GM18873 (cell line): ENCODE measurements around the gene GPR65.

Experiments used
- ATAC-seq: cut with Tn5 transposase; IDR thresholded peaks from one replicate; pipeline ENCODE4 v1.9.1; 2021; ENCODE audit warnings: mild to moderate bottlenecking, moderate library complexity, moderate number of reproducible peaks; ENCODE audit not compliant: unreplicated experiment, low FRiP score

The GPR65 gene

GRCh38 chr14:88036422-88036821, 31.5 kb downstream of the GPR65 start:
- no peak for ATAC-seq

DNA sequence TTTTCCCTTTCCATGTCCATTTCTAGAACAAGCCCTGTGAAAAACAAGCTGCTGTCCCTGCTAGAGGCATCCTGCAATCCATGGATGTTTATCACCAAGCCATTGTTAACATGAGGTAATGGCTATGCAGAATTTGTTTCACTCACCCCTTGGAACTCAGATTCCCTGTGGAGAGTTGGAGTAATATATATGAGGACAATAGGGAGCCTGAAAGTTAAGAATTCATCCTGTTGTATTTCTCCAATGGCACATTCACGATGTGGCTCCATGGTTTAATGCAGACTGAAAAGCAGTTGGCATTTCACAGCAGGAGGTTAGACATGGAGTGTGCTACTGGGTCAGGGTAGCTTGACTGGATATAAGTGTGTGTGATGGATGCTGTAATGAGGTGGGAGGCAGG, 32.4 kb downstream of the GPR65 start:
- no peak for ATAC-seq

DNA sequence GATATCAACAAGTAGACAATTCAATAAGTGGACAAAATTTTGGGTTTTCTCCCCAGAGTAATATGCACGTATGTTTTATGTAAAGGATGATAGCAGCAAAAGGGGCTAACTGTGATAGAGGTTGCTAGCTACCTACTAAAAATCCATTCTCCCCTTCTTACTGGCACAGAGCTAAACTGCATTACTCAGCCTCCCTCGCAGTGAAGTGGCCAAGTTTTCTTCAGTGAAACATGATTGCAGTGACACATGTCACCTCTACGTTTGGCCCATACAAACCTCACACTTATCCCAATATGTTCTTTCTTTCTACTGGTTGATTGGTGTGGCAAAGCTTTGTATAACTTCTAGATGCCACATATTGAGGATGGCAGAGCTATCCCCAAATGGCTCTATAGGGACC, 34.3 kb downstream of the GPR65 start:
- ATAC-seq, result no peak

DNA sequence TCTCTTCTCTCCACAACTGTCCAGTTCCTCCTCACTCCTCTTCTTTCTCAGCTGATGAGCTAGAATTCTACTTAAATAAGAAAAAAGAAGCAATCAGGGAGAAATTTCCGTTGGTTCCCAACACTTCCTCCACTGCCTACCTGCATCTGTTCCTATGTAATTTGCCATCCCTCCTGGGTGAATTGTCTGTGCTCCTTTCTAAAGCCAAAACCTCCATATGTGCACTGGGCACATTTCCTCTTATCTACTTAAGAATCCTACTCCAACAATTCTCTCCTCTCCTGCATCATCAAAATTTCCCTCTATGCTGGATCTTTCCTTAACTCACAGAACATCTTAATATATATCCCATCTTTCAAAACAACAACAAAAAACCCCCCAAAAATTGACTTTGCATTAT, 35.2 kb downstream of the GPR65 start:
- no peak for ATAC-seq

GRCh38 chr14:88043529-88044443, 38.9 kb downstream of the GPR65 start:
- no peak for ATAC-seq

GRCh38 chr14:88044444-88044758, 39.5 kb downstream of the GPR65 start:
- no peak for ATAC-seq

GRCh38 chr14:88044776-88045446, 40.0 kb downstream of the GPR65 start:
- ATAC-seq, result peak; percentile 85

DNA sequence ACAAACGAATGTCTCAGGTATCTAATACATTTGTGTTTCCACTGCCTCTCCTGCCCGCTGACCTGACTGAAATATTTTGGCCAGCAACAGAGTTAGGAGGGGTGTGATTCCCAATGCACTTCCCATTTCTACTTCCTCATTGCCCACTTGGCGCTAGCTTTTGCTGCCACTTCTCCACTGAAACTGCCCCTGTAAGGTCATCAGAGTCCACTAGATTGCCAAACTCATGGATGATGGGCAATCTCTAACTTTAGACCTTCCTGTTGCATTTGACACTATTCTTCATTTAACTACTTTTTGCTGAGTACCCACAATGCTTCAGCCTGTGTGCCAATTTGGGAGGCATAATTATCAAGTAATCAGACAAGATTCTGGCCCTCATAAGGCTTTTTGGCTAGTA, 40.8 kb downstream of the GPR65 start:
- ATAC-seq, result no peak

DNA sequence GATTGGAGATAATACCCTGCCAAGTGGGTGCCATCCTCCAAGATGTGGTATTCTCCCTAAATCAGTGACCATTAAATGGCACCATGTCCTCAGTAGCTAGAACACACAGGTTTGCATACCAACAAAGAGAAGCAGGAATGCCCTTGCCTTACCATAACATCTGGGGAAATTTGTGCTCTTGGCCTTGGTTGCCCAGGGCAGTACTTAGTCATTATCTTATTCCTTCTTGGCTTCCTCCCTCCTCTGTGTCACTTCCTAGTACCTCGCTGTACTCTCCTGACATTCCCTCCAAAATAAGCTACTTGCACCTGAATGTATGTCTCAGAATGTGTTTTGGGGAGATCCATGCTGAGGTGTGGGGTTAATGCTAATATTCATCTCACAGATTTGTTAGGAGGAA, 43.4 kb downstream of the GPR65 start:
- ATAC-seq, result no peak

DNA sequence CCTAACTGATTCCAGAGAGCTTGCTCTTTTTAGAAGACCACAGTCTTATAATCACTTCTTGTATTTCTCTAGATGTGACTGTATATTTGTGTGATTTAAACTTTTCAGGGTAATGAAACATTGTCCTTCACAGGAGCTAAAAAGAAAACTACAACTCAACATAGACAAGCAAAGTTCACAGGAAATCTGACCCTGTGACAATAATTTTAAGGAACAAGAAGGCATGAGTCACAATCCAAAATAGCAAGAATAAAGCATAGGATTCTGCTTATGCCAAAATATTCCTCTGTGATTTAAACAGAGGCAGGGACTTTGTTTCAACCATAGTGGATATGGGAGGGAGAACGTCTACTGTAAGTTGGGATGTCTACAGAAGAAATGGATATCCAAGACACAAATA, 44.3 kb downstream of the GPR65 start:
- ATAC-seq, result no peak

GRCh38 chr14:88049936-88050335, 45.0 kb downstream of the GPR65 start:
- ATAC-seq, result no peak

GRCh38 chr14:88060576-88060975, 55.6 kb downstream of the GPR65 start:
- ATAC-seq, result no peak

DNA sequence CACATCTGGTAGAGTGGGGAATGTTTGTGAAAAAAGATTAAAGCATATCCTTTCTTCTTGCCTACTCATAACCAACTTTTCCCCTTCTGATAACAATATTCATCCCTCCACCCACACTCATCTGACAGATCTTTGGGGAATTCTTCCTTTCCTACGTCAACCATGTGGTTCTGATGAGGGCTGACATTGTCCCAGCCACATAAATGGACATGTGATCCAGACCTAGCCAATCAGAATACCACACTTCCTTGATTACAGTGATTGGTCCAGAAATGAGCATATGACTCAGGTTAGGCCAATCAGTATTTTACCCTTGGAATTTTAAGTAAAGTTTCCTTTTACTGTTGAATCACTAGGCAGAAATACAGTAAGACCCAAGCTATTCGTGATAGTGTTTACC, 58.9 kb downstream of the GPR65 start:
- ATAC-seq, result no peak
